NCI-H2107 treated with DMSO at 0.1 percent for 48 hours (cell line): ENCODE data around the gene RAD51B.

Source experiments
- DNase-seq: peaks from one replicate; lab custom pipeline; 2025; ENCODE audit not compliant: unreplicated experiment; lab: John Stamatoyannopoulos, UW

Gene RAD51B

DNA sequence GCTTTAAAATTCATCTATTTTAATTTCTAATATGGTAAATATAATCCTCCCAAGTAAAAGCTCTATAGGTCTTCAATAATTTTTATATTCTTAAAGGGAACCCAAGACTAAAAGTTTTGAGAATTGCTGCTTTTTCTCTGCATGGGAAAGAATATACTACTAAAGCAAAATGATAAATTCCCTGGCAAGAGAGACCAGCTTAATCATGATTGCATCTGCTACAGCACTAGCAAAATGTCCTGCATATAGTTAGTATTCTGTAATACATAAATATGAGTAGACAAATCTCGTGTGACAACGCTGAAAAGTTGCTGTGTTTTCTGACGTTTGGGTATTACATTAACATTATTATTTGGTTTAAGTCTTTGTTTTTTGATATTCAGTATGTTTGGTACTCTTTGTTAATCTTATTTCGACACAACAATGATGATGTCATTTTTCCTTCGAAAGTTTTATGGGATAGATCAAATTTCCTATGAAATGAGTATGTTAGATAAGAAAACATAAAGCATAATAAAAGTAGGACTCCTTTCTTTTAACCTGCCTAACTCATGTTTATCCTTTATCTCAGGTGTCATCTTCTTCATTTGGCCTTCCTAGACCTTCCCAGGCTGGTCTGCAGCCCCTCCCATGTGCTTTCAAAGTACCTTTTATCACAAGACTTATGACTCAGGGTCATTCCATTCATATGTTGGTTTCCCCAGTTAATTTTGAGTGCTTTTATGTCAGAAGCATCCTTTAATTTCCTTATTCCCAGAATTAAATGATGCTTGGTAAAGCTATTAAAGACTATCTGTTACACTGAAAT is 321.9 kb downstream of the RAD51B start:
- DNase-seq, result no peak

DNA sequence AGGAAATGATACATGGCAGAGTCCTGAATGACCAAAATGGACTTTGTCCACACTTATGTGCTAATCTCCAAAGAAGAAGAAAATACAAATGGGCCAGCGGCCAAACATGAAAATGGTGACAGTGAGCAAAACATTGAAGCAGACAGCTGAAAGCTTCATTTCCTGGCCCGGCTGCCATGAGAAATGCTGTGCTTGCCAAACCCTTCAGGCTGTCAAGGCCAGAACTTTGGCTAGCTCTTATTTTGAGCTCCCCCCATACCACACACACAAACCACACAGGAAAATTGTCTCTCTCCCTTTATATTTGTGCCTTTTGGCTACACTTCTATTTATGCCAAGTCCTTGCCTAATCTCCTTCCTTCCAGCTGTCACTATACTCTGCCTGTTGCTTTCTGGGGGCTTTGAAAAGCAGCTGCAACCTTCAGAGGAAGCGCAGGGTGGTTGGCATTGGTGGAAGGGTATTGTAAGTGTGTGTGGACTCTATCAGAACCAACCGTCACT is 323.8 kb downstream of the RAD51B start:
- no peak for DNase-seq

DNA sequence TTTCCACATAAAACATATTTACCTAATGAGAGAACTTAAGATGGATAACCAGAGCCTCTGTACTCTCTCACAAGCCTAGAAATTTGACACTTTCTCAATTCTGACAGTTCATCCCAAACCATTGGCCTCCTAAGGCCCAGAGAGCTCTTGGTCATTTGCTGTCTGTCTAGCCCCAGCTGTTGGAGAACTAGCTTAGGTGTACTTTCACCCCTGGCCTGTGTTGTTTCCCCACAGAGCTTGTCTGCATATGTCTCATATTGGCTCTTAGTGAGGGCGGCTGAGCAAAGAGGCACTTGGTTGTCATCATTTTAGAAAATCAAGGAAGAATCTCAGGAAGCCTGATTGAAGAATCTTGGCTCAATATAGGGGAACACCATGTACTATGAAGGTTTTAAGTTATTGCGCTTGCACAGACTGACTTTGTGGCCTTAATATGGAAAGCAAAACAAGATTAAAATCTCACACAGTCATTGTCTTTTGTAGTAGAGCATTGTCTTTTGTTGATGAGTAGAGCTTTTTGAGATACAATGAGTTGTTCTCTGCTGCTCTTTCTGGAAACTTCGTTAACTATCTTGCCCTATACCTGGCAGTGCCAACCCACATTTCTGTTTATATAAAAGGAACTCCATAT is 324.6 kb downstream of the RAD51B start:
- no peak for DNase-seq

DNA sequence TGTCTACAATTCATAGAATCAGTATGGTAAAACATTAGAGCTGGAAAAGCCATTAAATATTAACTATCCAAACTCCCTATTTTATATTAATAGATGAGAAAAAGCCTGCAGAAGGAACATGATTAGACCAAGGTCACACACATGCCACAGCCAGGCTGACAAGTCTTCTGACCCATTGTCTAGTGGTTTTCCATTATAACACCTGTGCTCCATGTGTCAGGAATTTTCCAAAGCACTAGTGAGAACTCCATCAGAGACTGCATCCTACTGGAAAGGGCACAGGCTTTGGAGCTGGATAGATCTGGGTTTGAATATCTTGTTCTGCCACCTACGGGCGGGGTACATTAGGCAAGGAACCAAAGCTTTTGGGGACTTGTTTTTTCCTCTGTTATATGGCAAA is 325.5 kb downstream of the RAD51B start:
- DNase-seq, result no peak

DNA sequence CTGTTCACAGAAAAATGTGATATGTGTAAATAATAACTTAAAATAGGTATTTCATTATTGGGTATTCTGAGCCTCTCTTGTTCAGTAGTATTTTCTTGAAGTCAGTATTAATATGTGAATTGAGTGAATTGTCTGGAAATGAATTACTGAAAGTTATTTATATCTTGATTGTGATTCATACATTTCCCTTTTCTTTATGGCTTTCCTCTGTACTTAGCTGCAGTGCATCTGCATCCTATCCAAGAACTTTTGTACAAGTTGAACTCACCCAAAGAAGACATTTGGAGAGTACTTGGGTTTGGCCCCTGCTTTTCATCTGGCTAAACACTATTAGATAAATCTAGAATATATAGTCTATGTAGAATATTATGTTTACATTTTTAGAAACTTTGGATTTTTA is 326.0 kb downstream of the RAD51B start:
- DNase-seq, result no peak

DNA sequence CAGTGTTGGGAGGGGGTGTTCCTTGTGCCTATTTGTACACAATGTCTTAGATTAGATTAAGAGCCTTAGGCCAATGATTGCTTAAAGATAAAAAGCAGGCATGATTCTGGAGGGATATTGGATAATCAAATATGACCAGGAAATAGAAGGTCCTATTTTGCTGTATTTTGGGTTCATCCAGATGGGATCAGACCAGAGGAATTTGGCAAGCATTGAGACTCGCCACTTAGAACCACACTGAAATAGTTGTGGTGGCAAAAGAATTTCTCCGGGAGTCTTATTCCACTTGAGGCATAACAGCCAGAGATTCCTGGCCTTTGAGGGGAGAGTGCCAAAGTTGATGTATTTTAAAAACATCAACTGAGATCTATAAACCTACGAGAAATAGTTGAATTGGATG is 327.2 kb downstream of the RAD51B start:
- no peak for DNase-seq

DNA sequence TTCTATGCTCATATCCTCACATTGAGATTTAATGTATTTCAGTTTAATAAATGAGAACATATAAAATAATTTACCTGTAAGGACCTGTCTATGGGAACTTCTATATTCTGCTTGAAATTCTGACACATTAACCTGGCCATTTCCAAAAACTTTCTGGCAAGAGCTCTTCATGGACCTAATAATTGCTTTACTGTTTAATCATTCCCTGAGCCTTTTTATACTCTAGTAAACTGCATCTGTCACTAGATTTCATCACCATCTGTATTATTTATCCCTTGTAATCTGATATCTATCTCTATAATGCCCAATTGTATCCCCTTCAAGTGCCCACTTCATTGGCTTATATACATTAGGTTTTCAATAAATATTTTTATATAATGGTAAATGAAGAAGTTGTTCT is 327.7 kb downstream of the RAD51B start:
- no peak for DNase-seq

DNA sequence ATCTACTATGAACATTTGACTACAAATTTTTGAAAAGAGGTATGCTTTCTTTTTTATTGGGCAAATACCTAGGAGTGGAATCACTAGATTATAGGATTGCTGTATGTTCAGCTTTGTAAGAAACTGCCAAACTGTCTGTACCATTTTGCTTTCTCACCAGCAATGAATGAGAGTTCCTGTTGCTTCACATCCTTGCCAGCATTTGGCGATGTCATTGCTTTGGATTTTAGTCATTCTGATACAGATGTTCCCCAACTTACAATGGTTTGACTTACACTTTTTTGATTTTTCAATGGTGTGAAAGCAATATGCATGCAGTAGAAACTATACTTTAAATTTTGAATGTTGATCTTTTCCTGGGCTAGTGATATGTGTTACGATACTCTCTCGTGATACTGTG is 328.7 kb downstream of the RAD51B start:
- DNase-seq, result no peak

DNA sequence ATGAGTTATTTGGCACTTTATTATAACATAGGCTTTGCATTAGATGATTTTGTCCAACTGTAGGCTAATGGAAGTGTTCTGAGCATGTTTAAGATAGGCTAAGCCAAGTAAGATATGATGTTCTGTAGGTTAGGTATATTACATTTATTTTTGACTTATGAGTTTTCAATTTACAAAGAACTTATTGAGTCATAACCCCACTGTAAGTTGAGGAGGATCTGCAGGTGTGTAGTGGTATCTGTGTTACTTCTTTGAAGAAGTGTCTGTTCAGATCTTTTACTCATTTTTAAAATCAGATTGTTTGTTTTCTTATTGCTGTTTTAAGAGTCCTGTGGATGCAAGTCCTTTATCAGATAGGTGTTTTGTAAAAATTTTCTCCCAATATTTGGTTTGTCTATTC is 329.2 kb downstream of the RAD51B start:
- no peak for DNase-seq

DNA sequence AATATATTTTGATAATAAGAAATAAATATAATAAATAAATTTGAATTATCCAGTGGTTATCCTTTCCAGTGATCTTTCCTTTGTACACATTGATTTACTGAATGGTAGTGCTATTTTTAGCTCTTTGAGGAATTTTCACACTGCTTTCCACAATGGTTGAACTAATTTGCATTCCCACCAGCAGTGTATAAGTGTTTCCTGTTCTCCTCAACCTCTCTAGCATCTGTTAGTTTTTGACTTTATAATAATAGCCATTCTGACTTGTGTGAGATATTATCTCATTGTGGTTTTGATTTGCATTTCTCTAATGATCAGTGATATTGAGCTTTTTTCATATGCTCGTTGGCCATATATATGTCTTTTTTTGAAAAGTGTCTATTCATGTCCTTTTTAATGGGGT is 333.7 kb downstream of the RAD51B start:
- no peak for DNase-seq

DNA sequence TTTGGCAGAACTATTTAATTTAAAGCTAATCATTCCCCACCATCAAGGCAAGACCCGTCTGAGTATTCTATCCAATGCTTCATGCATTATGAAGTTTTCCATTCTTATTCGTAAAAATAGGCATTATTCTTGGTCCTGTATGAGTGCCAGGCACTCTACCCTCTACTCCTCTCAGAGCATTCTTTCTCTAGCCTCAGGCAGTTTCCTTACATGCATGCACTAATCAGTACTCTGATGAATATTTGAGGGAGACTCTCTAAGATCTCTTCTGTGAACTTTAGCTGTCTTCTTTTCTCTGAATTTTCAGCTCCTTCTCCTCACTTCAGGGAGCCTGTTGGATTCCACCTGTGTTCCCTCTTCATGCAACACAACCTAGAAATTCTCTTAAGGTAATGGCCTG is 334.7 kb downstream of the RAD51B start:
- no peak for DNase-seq

DNA sequence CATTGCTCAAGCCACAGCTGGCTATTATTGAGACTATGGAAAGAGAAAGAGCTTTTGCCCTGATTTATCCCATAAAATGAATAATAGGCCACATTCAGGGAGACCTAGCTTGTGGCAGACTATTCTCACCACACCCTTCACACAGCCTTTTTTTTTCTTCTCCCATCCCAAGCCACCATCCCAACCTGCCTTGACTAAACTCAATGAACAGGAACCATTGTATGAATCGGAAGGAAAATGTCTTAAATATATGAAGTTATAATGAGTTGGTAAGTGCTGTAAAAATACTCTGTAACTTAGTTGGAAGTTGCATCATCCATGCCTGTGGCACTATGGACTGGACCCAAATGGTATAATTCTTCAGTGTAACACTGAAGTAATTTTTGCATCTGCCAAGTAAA is 338.4 kb downstream of the RAD51B start:
- DNase-seq, result no peak

DNA sequence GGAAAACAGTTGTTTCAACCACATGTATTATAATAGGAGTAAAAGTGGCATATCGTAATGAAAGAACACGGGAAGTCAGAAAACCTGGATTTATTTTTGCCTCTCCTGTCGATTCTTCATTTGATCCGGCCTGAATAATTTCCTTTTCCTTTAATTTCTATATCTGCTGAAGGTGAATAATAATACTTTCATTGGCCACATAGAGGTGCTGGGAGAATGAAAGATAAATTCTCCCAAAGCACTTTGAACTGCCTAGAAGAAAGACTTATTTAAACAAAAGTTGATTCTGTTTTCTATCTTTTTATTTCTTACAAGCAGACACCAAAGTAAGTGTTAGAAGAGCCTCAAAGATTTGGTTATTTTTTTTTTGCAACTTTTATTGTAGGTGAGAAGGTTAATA is 339.1 kb downstream of the RAD51B start:
- no peak for DNase-seq

DNA sequence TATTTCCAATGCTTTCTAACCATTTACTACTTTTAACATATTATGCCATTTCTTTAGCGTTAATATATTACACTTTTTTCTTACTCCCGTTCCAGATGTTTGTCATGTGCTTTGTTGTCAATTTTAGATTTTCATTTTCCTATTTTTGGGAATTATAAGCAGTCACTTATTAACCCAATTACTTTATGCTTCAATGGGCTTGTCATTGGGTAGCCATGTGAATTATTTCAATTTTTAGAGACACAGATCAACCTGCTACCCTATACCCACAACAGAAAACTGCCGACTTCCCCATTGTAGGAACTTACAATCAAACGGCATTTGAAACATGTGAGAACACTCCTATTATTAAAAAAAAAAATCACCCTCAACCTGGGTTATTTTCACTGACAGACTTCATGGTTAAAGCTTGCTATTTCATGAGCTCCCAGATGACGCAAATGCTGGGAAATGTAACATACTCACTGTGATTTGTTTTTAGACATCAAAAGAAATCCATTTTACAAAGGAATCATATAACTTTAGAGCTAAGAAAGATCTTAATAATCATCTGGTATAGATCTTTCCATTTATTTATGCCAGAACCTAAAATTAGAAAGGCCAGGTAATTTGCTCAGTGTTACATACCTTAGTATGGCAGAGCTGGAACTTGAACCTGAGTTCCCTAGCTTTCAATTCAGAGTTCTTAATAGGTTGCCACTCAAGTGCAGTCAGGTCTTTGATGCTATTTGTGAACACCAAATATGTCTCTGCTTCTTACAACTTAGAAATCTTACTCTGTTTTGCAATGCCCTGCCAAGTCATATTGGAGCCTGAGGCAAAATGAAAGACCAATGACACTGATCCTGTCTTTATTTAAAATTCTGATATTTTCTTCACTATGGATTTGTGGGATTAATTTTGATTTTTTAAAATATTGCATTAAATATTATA is 340.4 kb downstream of the RAD51B start:
- DNase-seq, result no peak

DNA sequence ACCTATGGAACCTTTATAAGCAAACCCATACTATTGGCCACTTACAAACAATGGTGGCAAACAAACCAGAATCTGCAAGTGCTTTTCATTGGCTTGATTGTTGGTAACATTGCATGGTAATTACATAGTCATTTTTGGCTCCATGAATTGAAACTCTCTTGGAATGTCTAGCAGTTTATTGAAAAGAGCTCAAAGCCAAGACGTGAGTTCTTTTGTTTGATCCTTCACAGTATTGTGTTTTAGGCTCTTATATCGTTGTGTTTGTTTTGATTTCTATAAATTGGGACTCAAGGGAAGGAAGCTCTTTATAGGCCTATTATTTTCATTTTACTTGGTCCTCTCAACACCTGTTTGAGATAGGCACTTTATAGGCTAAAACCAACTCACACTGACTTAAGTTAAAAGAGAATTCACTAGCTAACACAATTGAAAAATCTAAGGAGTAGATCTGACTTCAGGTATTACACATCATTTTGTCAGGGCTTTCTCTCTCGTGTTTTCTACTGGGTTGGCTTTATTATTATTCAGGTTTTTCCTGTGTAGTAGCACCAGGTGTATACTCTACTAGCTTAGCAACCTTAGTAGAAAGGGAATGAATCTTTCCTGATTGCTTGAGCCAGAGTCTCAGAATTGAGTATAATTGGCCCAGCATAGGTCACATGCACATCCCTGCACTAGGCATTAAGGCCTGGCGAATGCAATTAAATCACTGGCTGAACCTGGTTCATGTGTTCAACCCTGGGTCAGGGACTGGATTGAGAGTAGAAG is 341.4 kb downstream of the RAD51B start:
- peak; percentile 46 for DNase-seq

DNA sequence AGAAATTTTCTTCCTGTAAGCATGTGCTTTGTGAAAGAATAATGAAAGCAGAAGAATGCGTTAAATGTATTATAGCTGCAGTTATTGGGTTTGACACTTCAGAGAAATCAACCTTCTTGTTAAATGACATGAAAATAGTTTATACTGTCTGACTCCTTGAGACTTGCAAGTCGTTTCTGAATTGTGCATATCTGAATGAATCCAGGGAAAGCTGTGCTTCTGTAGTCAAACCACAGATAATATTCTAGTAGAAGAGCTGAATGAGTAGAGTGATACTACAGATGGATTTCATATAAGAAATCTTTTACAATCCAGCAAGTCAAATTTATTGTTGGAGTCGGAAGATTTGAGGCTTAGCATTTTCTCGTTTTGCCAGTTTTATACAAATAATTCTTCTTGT is 343.3 kb downstream of the RAD51B start:
- no peak for DNase-seq

DNA sequence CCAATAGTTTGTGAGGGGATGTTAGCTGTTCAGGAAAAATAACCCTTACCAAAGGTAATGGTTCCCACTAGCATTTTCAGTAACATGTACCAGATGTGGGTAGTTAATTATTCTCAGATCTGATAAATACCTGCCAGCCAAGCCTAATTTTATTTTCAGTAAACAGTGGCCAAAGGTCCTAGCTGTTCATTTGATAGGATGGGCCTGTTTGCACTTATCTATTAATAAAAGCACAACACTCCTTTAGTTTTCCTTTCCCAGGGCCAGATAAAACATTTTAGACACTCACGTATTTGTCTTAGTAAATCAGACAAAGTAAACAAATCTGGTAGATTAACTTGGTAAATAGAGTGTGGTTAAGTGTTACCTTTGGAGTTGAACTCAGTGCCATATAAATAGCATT is 345.1 kb downstream of the RAD51B start:
- DNase-seq, result no peak

DNA sequence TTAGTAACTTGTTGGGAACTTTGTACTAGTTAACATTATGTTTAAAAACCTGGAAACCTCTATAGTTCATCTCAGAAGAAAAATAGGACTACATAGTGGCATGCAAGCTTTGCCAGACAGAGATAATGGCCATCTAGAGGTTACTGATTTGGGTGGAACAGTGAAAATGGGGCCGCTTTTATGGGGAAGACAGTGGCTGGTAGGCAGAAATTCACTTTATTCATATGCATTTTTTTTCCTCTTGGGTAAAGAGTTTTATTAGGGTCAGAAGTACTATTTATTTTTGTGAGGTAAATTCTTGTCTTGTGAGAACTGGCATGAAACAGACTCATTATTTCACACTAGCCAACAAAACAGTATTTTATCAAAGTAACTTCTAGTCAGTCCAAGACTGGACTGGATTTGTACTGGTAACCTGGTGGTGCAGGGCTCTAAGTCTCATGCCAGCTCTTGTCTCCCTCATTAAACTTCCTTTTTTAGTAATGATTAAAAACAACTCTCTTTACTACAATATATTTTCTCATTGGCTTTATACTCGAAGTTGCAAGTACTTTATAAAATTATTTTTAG is 345.8 kb downstream of the RAD51B start:
- DNase-seq, result no peak

DNA sequence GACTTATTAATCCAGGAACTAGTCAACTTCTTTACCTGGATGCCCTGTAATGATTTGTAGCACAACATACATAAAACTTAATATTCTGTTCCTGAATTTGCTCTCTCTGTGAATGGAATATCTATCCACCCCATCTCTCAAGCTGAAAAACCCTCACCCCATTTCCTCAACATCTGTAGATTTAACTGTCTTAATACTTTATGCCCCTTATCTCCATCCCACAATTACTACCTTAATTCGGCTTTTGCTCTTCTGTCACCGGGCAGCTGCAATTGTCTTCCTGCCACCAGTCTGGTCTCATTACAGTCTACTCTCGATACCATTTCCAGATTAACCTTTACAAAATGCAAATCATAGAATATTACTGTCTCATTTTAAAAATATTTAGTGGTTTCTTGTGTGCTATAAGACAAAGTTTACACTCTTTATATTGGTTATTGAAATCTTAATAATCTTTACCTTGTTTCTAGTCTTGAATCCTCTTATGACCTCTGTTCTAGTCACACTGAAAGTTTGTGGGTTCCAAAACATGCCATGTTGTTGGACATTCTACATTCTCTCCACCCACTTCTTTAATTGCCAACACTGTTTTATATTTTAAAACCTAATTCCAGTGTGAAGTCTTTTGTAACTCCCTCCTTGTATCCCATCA is 347.3 kb downstream of the RAD51B start:
- DNase-seq, result no peak
